Measurements from ENCODE around the gene C12orf43.

DNA sequence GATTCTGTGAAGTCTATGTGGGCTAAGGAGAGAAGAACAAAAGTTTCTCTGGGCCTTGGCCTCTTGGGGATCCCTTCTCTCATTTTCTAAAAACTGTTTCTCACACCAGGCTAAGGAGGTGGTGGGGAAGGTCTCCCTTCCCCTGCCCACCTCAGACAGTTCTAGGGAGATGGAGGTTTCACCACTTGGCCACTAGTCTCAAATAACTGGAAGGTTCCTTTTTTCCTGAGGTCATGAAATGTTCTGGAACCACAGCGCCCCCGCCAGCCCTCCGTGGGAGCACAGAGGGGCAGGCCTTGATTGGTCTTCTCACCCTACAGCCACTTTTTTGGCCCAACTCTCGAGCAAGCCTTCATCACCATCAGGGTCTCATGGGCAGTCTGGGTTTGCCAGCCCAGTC, 12.6 kb downstream of the C12orf43 start:
- no peak for TF ChIP-seq SUZ12 (IDR thresholded peaks at IDR 0.05; ENCODE audit: extremely low read depth, insufficient read depth, insufficient read length)
- TF ChIP-seq ZNF274 (IDR thresholded peaks at IDR 0.05; ENCODE audit: low read depth, low read length), result no peak
- no peak for TF ChIP-seq YY1 (IDR thresholded peaks at IDR 0.05; ENCODE audit: insufficient read depth, insufficient read length)

All from NT2/D1 (cell line).